ENCODE data around the gene PRKAR2B.
"Not testable (repeated sequence)": the region's sequence is repeated elsewhere in the genome, so short reads cannot be mapped to it uniquely, and the experiment has no call there.

PRKAR2B gene

GRCh38 chr7:107049480-107049879, 5.0 kb downstream of the PRKAR2B start:
- no peak for DNase-seq

- DNase-seq, result no peak
Measured at GRCh38 chr7:107049971-107050532, 5.5 kb downstream of the PRKAR2B start.

GRCh38 chr7:107051376-107051775, 6.9 kb downstream of the PRKAR2B start:
- DNase-seq, result no peak

- not testable (repeated sequence) for DNase-seq
Measured at GRCh38 chr7:107054965-107055364, 10.5 kb downstream of the PRKAR2B start.

GRCh38 chr7:107056058-107056457, 11.6 kb downstream of the PRKAR2B start:
- not testable (repeated sequence) for DNase-seq

GRCh38 chr7:107056728-107057473, 12.4 kb downstream of the PRKAR2B start:
- DNase-seq, result no peak

GRCh38 chr7:107057474-107057833, 12.9 kb downstream of the PRKAR2B start:
- DNase-seq, result no peak

- DNase-seq, result no peak
Measured at GRCh38 chr7:107059468-107059867, 15.0 kb downstream of the PRKAR2B start.

GRCh38 chr7:107063245-107064120, 19.0 kb downstream of the PRKAR2B start:
- DNase-seq, result no peak

- no peak for DNase-seq
Measured at GRCh38 chr7:107064255-107064654, 19.8 kb downstream of the PRKAR2B start.

- no peak for DNase-seq
Measured at GRCh38 chr7:107065929-107066247, 21.4 kb downstream of the PRKAR2B start.

- DNase-seq, result no peak
Measured at GRCh38 chr7:107068156-107068555, 23.7 kb downstream of the PRKAR2B start.

- no peak for DNase-seq
Measured at GRCh38 chr7:107069457-107069856, 25.0 kb downstream of the PRKAR2B start.

- DNase-seq, result no peak
Measured at GRCh38 chr7:107070710-107071109, 26.2 kb downstream of the PRKAR2B start.

- no peak for DNase-seq
Measured at GRCh38 chr7:107071129-107071528, 26.6 kb downstream of the PRKAR2B start.

GRCh38 chr7:107072133-107072532, 27.6 kb downstream of the PRKAR2B start:
- DNase-seq, result no peak

- no peak for DNase-seq
Measured at GRCh38 chr7:107075863-107076574, 31.5 kb downstream of the PRKAR2B start.

- no peak for DNase-seq
Measured at GRCh38 chr7:107076781-107077698, 32.5 kb downstream of the PRKAR2B start.

GRCh38 chr7:107077699-107078516, 33.4 kb downstream of the PRKAR2B start:
- DNase-seq, result no peak

- peak; percentile 89 for DNase-seq
Measured at GRCh38 chr7:107078517-107078966, 34.0 kb downstream of the PRKAR2B start.
